Hematopoietic multipotent progenitor cell treated with erythropoietin and hydrocortisone succinate and interleukin-3 and kit ligand, for 4 days (in vitro differentiated cells): ENCODE results near the gene LRTM2.

Source experiments
- DNase-seq: peaks from one replicate; pipeline ENCODE4 v3.0.0-alpha.2; 2015

Gene LRTM2

GRCh38 chr12:1870998-1871917 lies 50.9 kb downstream of the LRTM2 start:
- no peak for DNase-seq

- DNase-seq = no peak
These were observed 51.6 kb downstream of the LRTM2 start for GRCh38 chr12:1872001-1872400.

DNA sequence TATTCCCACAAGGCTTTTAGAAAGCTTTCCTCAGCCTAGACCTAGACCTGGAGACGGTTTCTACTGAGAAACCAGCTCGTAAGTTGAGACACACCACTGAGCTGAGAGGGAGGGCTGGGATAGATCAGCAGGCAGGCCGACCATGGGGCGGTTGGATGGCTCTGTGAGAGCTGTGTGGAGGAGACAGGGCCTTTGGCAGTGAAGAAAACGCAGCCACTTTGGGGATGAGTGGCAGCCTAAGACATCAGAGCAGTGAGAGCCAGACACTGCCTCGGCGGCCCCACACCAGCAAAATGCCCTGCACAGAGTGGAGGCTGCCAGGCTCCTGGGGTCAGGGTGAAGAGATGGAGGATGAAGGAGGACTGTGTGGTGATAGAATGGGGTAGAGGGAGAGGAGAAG lies 52.1 kb downstream of the LRTM2 start:
- no peak for DNase-seq

GRCh38 chr12:1873531-1874510 lies 53.5 kb downstream of the LRTM2 start:
- DNase-seq = no peak

DNA sequence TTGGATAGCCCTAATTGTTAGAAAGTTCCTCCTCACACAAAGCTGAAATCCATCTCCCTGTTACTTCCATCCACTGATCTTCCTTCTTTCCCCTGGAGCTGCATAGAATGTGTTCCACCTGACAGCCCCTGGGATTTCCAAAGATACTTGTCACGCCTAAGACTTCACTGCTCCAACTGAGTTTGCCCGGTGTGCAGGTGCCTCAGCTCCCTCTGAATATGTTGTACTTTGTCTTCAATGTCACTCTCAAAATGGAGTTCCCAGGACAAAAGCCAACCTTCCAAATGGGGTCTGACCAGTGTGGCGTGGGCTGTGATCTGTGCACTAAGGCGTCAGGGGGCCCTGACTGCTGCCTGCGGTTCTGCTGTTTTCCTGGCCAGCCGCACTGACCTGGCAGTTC lies 55.2 kb downstream of the LRTM2 start:
- DNase-seq = no peak

- DNase-seq = no peak
These were observed 55.7 kb downstream of the LRTM2 start for GRCh38 chr12:1876086-1876485.

DNA sequence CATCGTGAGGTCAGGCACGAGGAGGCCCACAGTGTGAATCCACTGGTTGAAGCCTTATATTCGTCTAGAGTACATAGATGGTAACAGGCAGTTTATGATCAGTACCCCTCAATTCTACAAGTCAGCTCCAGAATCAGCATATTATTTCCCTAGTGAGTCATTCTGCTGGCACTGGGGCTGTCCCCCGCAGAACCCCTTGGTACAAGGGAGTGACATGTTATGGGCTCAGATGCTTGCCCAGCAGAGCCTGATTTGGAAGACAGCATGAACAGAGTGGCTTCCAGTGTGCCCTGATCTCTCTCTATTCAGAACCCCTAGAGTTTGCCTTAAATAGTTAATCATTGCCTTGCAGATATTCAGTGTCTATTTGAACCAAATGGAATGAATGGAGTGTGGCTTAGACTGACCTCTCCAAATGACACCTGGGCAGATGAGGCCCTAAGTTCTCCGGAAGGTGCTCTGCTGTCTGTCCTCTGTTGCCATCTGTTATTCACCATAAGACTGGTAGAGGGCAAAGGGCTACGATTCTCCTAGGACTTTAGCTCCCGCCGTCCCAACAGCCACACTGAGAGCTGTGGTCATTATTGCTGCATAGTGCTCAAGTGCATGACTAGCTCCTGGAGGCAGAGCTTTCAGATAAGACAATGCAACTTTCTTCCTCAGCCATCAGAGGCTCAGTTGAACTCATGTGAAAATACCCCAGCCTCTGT lies 57.0 kb downstream of the LRTM2 start:
- no peak for DNase-seq

DNA sequence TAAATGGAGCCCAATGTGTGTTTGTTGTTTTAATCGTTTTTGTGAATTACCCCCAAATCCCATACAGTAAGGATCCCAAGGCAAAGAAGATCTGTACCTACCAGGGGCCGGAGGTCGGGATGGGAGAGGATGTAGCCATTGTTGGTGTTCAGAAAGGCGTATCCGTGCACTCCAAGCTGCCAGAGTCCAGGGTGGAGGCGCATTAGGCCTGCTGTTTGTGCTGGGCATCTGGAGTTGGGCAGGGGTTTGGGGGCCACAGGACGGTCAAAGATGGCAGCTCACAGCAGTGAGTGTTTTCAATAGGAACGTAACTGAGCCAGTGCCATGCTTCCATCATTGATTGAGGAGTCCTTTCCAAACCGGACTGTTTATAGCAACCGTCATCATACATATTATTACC lies 57.8 kb downstream of the LRTM2 start:
- no peak for DNase-seq

- no peak for DNase-seq
These were observed 58.3 kb downstream of the LRTM2 start for GRCh38 chr12:1878695-1879094.

GRCh38 chr12:1879633-1880032 lies 59.3 kb downstream of the LRTM2 start:
- no peak for DNase-seq

DNA sequence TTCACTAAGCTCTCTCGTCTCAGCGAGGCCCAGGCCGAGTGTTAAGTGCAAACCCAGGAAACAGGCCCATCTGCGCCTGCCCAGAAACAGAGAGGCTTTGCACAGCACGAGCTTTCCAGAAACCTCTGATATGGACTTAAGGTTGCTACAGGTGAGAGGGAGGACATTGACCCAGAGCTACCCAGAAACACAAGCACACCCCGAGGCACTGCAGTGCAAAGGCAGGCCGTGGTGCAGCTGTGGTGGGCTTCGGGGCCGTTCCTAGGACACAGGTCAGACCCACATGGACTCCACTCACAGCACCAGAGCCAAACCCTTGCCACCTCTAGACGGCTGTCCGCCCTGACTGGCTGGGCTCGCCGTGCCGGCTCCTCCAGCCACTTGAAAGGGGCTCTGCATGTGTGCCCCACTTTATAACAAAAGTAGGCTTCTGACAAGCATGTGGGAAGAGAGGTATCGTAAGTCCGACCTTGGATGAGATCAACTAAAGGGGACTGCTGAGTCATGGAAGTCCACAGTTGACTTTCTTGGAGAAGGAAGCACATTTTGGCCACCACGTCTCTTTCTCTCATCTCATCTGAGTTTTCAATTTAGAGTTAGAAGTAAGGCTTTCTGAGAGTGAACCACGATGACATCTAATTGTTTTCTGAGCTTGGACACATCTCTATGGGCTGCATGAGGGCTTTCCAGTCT lies 59.9 kb downstream of the LRTM2 start:
- DNase-seq = peak; percentile 2

DNA sequence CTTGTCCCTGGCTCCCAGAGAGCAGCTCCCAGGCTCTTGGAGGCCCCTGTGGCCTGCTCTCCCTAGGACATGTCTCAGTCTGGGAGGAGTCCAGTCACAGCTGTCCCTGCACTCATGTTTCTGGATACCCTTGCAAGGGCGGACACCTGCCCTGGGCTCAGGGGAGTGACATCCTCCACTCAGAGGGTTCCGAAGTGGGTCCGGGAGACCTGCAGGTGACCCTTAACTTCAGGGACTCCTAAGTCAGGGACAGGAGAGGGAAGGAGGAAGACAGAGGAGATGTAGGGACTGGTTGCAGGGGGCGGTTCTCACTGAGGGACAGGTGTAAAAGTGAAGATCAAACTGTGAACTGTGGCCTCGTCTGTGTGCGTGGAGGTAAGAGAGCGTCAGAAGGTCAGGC lies 60.5 kb downstream of the LRTM2 start:
- DNase-seq = no peak

DNA sequence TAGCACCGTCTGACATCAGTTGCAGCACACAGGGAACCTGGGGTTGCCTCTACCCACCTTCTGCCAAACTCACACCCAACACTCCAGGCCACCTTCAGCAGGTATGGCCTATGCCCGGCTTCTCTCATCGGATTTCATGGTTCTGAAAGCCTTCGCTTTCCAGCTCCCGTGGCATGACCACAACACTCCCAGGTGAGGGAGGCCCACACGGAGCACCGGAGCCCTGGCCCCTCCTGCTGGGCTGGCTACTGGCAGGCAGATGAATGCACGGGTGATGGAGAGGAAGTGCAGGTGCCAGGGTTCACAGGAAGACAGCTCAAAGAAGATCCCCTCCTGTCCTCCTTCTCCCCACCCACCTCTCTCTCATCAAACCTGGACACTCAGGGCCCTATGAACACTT lies 60.9 kb downstream of the LRTM2 start:
- no peak for DNase-seq

DNA sequence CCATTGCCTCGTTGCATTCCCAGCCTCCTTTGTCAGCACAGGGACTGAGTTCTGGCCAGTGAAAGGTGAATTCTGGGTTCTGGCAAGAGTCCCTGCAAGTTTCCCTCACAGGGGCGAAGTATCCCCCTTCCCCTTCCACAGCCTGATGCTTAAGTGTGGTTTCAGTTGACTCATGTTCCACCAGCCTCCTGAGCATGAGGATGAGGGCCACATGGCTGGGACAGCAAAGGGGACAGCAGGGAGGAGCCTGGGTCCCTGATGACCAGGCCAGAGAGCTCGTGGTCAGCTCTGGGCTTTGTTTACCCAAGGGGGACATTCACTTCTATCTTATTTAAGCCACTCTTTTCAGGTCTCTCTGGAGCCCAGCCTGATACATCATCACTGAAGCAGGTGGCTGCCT lies 61.6 kb downstream of the LRTM2 start:
- DNase-seq = no peak

DNA sequence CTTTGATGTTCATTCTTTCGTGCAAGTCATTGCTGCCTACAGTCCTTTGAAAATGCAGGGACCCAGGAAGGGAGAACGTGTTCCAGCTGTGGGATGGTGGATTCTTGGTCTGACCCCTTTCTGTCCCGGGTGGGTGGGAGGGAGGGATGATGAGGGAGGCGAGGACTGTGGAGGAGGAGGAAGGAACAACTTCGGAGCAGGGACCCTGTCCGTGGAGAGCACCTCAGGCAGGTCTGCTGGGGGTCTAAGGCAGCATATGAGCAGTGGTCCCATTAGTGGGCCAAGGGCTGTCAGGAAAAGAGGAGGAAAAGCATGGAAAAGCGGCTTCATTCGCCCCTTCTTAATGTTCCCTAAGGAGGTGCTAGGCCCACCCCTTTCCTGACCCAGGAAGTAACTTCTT lies 62.0 kb downstream of the LRTM2 start:
- DNase-seq = no peak

DNA sequence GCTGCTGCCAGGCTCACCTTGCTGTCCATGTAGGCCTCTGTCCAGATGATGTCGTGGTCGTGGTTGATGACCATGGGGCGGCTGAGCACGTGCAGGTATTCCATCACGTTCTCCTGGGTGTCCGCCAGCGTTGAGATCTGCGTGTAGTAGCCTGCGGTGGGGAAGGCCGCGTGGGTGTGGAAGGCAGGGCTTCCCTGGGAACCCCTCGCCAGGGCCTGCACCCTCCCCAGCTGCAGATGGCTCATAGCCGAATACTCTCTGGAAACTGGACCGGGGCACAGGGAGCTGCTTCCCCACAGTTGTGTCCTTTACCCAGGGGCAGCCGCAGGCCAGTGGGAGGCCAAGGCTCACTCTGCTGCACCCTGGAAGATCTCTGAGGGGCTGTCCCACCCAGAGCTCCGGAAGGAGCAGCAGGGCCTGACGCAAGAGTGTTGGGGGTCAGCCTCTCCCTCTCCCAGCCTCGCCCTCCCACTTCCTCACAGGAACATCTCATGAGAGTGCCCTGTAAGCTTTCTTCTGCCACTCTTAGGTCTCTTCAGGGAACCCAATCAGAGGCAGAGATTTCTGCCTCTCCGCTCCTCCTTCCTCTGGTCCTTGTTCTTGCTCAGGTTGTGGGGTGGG lies 62.6 kb downstream of the LRTM2 start:
- DNase-seq = no peak

DNA sequence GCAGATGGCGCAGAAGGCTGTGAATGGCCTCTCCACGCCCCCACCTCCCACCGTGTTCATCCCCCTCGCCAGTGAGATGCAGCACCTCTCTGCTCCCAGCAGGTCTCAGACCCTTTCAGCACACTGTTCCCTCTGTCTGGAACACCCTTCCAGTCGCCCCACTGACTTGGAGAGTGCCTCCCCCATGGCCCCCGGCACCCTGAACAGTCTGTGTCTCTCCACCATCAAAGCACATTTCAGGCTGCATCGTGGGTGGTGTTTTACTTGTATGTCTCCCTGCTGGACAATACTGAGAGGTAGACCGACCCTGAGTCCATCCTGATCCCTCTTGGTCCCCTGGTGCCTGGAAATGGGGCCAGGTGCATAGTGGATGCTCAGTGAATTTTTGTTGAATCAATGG lies 63.1 kb downstream of the LRTM2 start:
- no peak for DNase-seq

GRCh38 chr12:1884651-1885050 lies 64.3 kb downstream of the LRTM2 start:
- DNase-seq = no peak

GRCh38 chr12:1885082-1885596 lies 64.8 kb downstream of the LRTM2 start:
- DNase-seq = no peak

- no peak for DNase-seq
These were observed 65.4 kb downstream of the LRTM2 start for GRCh38 chr12:1885599-1886245.
